LoVo (cell line): ENCODE measurements around the gene SDK1.
A peak's percentile ranks its signal among the peaks of the same experiment; 100 is the strongest.

Experiments
- DNase-seq: peaks from one replicate; pipeline ENCODE4 v3.0.0-alpha.2; 2016; ENCODE audit warnings: low spot score

The SDK1 gene

GRCh38 chr7:3592401-3593134 lies 291.5 kb downstream of the SDK1 start:
- no peak for DNase-seq

GRCh38 chr7:3594901-3595300 lies 293.8 kb downstream of the SDK1 start:
- no peak for DNase-seq

- DNase-seq, result no peak
Observed at GRCh38 chr7:3598854-3599253, 297.8 kb downstream of the SDK1 start.

GRCh38 chr7:3605222-3605621 lies 304.2 kb downstream of the SDK1 start:
- no peak for DNase-seq

- DNase-seq, result no peak
Observed at GRCh38 chr7:3606436-3606835, 305.4 kb downstream of the SDK1 start.

- DNase-seq, result no peak
Observed at GRCh38 chr7:3607847-3608246, 306.8 kb downstream of the SDK1 start.

- DNase-seq, result no peak
Observed at GRCh38 chr7:3616306-3616705, 315.3 kb downstream of the SDK1 start.

GRCh38 chr7:3630081-3630480 lies 329.0 kb downstream of the SDK1 start:
- DNase-seq, result no peak

GRCh38 chr7:3634396-3634795 lies 333.3 kb downstream of the SDK1 start:
- DNase-seq, result no peak

- no peak for DNase-seq
Observed at GRCh38 chr7:3636131-3636860, 335.2 kb downstream of the SDK1 start.

- no peak for DNase-seq
Observed at GRCh38 chr7:3639253-3639652, 338.2 kb downstream of the SDK1 start.

- DNase-seq, result no peak
Observed at GRCh38 chr7:3641582-3641981, 340.5 kb downstream of the SDK1 start.

- no peak for DNase-seq
Observed at GRCh38 chr7:3643091-3643490, 342.0 kb downstream of the SDK1 start.

- DNase-seq, result no peak
Observed at GRCh38 chr7:3648276-3648675, 347.2 kb downstream of the SDK1 start.

- no peak for DNase-seq
Observed at GRCh38 chr7:3649250-3649649, 348.2 kb downstream of the SDK1 start.

GRCh38 chr7:3649678-3650440 lies 348.8 kb downstream of the SDK1 start:
- DNase-seq, result no peak

GRCh38 chr7:3650844-3651243 lies 349.8 kb downstream of the SDK1 start:
- no peak for DNase-seq

- no peak for DNase-seq
Observed at GRCh38 chr7:3655635-3656034, 354.6 kb downstream of the SDK1 start.

GRCh38 chr7:3657206-3657605 lies 356.2 kb downstream of the SDK1 start:
- DNase-seq, result no peak

- DNase-seq, result no peak
Observed at GRCh38 chr7:3668743-3669142, 367.7 kb downstream of the SDK1 start.

- no peak for DNase-seq
Observed at GRCh38 chr7:3670898-3671297, 369.8 kb downstream of the SDK1 start.

GRCh38 chr7:3673524-3673923 lies 372.5 kb downstream of the SDK1 start:
- DNase-seq, result peak; percentile 10

GRCh38 chr7:3678314-3678810 lies 377.3 kb downstream of the SDK1 start:
- DNase-seq, result no peak
